Femur (tissue), 1 donor: Measurements from ENCODE around the gene FEM1B.
A peak's percentile ranks its signal among the peaks of the same experiment; 100 is the strongest.
"Not testable (repeated sequence)": the region's sequence is repeated elsewhere in the genome, so short reads cannot be mapped to it uniquely, and the experiment has no call there.

Source experiments
- DNase-seq: peaks from one replicate; pipeline ENCODE4 v3.0.0-alpha.2; 2017

Gene FEM1B

DNA sequence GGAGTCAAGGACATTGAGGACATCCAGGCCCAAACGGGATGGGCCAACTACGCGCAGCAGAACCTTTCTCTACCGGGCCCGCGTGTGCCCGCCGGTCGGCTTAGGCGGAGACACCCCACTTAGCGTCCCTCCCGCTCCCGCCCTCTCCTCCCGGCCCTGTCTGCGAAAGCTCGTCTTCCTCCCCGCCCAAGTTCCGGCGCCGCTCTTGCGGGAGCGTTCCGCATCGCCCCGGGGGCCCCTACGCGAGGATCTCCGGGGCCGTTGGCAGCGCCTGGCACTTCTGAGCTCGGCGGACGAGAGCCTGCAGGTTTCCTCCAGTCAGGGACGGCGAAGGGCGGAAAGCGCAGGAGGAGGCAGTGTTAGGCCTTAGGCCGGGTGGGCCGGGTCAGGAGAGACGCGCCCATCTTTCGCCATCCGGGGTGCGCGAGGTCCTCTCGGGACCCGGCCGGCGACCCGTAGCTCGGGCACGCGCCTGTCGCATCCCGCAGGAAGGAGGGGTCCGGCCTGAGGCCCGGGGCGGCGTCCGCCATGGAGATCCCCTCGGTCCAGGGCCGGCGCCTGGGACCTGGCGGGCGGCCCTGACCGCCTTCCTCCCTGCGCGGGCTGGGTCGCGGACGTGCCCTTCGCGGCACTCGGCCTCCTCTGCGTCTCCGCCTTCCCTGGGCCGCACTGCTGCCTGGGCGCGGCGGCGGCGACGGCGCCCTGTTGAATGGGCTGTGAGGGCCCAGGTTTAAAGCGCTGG is at the start of gene FEM1B:
FEM1B (plus strand) TSS at position 143 of the 742 bp plus-strand sequence. CDS start 673 bp downstream, outside the sequence.
- peak; percentile 95 for DNase-seq

DNA sequence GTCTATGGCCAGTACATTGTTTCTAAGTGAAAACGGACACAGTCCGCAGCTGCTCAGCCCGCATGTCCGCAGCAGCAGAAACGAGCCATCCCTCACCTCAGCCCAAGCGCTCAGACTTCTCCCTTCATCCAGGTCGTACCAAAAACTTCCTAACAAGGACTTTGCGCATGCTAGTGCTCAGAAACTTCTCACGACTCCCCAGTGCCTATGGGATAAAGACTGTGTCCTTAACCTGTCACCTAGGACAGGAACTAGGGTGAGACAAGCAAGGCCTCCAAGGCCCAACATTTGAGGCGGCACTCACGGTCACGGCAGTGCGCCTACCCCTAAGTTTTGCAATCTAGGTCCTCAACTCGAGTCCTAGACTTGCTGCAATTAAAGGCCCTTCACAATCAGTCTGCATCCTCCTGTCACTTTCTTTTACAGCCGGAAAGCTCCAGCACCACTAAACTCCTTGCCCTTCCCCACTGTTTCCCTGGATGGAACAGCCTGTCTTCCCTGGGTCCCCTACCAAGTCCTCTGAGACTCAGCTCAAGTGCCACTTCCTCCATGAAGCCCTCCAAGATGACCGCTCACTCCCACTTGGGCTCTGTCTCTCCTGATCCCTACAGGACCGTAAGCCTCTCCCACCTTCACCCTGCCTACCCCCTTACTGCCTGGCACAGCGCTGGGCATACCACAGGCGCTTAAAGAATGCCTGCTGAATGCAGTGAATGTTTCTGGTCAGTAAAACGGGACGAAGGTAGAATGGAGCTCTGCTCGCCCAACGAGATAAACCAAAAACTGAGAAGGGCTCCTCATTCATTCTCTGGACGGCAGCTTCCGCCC is 49.2 kb upstream of the FEM1B start:
- no peak for DNase-seq

DNA sequence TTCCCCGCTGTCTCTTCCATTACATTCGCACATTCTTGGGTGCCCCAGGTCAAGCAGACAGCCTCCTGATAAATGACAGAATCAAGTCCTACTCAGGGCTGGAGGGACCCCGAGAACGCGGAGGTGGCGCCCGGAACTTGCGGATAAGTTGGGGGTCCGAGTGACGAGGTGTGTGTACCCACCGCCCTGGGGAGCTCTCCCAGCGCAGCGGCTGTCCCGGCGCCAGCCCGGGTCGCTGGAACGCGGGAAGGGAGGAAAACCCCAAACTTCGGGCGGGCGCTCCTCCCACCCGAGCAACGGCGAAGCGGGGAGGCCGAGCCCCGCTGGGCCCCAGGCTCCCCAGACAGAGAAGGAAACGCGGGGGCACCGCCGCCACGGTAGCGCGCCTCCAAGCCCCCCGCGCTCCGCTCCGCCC is 48.6 kb upstream of the FEM1B start:
- DNase-seq, result no peak

DNA sequence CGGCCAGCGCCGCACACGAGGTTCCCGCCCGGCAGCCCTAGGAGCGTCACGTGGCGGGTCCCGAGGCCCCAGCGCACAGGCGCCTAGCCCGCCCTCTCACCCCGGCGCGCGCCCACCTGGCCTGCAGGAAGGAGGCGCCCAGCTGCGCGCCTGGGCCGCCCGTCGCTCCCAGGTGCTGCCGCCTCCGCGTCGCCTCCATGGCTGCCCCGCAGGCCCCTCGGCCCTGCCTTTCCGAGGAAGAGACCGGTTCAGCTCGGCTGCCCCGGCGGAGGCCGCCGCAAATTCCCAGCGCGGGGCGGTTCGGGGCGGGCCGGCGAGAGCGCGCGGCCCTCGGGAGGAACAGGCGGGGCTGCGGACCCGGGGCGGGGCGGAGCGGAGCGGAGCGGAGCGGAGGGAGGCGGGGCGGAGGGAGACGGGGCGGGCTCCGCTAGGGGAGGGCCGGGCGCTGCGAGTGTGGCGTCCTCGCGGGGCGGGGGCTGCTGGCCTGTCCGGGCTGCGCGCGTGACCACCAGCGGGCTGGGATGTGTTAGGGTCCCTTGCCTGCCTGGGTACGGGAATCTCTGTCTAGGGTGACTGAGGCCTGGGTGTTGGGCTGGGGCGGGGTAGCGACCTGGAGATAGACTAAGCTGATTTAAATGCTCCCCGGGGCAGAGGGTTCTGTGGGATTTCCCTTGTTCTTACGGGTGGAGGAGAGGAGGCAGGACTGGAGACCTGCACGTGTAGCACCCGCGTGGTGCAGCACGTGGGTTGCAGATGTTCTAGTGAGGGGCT is 48.0 kb upstream of the FEM1B start, which contains the start of gene CLN6:
CLN6 (minus strand) TSS at position 343 of the 771 bp plus-strand sequence; CDS start at position 199, 144 bp downstream.
- peak; percentile 91 for DNase-seq

DNA sequence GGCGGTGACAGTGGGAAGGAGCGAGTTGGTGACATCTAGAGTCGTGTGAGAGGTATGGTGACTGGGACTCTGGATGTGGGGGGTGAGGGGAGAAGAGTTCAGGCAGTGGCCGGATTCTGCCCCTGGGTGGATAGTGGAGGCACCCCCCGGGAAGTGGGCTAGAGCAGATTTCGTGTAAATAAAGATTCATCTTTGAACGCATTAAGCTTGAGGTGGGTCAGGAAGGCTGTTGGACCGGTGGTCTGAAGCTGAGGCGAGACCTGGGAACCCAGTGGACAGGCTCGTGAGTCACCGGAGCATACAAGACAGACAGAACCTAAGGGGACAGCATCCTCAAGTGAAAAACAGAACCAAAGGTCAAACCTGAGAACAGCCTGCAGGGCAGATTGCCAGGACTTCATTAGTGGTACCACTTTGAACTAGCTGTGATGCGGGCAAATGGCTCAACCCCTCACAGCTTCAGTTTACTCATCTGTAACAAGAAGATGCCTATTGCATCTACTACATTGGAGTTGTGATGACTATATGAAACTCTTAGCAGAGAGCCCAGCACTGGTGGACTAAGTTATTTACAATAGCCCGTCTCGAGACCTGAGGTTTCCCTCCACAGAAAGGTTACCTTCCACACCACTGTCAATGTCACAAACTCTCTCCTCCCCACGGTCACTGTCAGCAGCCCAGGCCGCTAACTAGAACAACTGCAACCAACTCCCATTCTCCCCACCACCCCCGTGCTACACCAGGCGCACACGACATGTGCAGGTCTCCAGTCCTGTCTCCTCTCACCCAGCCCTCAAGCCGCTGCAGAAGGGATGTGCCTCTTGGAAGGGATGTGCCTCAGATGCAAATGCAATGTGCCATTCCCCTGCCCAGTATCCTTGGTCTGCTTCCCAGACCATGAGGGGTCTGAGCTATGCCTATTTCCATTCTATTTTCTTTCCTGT is 47.1 kb upstream of the FEM1B start:
- DNase-seq, result no peak

DNA sequence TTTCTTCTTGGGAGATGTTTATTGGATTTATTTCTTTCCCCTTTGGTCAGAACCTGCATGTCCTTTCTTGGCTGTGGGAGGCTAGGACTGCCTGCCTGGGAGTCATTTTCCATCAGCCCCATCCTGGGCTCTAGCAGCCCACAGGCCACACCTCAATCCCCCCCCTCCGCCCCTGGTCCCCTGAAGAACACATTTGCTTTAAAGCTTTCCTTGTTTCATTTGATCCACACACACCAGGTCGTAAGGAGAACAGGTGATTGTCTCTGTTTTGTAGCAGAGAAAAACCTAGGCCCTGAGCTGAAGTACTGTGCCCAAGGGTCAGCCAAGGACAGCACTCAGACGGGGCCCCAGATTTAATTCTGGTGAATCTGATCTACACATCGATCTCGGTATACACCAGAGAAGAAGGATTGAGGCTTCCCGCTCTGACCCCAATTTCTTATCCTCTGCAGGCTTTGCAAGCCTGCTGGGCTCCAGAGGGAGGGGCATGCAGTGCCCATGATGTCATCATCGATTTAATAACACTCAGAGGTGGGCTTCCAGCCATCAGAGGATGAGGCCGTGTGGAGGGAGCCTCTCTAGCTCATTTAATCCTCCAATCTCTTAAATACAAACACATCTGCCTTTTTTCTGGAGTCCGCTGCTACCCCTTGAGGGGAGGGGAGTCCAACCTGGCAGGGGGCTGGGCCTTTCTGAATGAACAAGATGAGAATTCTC is 46.3 kb upstream of the FEM1B start:
- DNase-seq, result no peak

DNA sequence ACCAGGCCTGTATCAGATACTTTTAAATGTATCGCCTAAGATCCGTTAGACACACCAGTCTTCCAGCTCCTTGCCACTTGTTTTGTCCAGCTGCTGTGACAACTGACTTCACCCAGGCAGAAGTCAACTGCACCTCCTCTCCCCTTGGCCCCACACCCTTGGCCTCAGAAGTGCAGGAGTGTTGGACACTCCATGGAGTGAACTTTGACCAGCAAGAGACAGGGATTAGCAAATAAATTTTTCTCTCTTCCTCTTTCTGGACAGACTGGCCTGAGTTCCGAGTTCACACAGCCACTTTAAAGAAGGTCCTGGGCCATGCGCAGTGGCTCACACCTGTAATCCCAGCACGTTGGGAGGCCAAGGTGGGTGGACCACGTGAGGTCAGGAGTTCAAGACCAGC is 45.1 kb upstream of the FEM1B start:
- DNase-seq, result no peak

DNA sequence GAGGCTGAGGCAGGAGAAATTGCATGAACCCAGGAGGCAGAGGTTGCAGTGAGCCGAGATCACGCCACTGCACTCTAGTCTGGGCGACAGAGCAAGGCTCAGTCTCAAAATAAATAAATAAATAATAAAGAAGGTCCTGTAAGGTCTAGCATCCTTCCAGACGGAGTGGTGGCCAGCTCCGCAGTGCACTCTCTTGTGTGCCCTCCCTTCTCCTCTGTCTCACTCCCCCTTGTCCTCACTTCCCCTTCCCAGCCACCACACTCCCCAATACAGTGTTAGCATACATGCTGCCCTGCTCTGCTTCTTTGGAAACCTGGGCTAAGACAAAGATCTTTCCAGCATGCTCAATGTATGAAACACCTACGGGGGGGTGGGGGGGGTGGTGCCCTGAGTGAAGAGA is 44.6 kb upstream of the FEM1B start:
- no peak for DNase-seq

DNA sequence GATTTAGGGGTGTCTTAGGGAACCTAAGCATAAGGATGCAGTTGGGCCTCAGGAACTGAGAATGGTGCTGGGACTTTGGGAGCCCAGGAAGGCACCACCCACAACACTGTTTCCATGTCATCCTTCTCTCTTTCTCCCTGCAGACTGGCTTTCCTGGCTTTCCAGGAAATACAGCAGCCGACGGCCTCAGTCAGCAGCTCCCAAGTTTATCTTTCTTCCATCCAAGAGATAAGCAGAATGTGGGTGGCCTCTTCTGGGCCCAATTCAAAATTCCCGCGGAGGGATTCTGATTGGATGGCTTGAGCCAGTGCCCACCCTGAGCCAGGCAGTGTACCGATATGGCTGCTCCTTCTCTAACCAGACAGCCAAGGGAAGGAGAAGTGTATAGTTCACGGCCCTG is 43.5 kb upstream of the FEM1B start:
- DNase-seq, result no peak

DNA sequence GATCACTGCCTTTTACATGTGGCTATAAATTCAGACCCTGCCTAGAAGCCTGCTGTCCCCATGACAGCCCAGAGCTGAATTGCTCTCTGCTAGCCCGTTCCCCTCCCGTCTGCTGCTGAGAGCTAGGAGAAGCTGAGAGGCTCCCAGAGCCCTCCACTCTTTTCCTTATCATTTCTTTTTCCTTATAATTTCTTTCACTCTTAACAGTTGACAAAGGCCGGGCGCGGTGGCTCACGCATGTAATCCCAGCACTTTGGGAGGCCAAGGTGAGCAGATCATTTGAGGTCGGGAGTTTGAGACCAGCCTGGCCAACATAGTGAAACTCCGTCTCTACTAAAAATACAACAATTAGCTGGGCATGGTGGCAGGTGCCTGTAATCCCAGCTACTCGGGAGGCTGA is 43.0 kb upstream of the FEM1B start:
- DNase-seq, result not testable (repeated sequence)

DNA sequence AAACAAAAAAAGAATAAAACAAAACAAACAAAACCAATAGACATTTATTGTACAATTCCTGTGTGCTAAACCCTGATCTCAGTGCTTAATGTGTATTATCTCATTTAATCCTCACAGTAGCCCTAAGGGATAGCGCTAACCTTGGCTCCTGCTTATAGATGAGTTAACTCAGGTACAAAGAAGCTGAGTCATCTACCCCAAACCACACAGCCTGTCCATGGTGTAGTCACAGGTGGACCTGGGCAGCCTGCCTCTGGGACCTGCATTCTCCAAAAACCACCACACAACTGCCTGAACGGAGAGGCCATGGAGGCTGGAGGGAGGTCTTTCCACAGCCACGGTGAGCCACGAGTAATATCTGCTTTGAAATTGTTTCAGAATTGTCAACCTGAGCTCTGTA is 42.5 kb upstream of the FEM1B start:
- DNase-seq, result no peak

DNA sequence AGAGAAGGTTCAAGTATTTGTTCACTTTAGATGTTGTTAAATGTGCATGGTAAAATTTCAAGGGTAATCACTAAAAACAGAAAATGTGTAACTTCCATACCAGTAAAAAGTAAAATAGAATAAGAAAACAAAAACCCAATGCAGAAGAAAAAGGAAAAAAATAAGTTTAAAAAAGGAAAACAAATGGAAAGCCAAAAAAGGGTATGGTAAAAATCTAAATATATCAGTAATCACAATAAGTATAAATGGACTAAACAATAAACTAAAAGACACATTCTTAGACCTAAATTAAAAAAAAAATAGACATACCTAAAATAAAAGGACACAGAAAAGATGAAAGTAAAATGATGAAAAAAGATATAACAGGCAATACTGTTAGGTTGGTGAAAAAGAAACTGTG is 38.5 kb upstream of the FEM1B start:
- no peak for DNase-seq

DNA sequence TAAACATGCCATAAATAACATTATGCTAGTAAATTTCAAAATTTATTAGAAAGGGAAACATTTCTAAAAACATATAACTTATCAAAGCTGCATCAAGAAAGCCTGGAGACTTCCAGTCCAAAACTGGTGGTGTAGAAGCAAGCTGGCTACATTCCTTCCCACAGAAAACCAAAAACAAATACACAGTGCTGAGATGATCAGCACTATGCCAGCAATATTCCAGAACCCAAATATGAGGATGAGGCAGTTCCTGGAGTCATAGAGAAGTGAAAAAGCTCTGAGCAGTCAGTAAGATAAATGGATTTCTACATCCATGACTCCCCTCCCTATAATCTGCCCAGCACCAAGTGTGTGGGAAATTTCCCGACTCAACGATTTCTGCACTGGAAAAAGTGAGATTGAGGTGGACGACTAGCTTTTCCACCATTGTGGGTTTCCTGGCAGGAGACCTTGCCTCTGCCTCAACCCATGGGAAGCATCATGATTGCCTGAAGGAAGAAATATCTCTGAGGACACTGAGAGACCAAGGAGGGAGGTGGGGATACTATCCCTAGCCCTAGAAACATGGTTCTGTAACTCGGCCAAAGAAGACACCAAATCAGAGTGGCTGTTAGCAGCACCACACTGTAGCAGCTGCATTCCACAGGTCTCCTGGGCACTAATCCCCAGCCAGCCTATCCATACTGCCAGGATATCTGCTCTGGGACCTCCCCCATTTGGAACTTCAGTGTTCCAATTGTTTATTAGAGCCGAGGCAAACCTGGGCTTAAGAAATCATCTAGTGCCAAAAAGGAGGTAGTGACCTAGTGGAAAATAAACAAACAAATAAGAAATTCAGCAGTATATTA is 36.2 kb upstream of the FEM1B start:
- no peak for DNase-seq

DNA sequence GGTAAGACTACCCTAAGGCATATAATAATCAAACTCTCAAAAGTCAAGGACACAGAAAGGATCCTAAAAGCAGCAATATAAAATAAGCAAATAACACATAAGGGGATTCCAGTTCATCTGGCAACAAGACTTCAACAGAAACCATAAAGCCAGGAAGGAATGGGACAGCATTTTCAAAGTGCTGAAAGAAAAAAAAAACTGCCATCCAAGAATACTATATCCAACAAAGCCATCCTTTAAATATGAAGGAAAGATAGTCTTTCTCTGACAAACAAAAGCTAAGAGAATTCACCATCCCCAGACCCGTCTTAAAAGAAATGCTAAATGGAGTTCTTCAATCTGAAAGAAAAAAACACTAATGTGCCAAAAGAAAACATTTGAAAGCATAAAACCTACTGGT is 33.3 kb upstream of the FEM1B start:
- no peak for DNase-seq

DNA sequence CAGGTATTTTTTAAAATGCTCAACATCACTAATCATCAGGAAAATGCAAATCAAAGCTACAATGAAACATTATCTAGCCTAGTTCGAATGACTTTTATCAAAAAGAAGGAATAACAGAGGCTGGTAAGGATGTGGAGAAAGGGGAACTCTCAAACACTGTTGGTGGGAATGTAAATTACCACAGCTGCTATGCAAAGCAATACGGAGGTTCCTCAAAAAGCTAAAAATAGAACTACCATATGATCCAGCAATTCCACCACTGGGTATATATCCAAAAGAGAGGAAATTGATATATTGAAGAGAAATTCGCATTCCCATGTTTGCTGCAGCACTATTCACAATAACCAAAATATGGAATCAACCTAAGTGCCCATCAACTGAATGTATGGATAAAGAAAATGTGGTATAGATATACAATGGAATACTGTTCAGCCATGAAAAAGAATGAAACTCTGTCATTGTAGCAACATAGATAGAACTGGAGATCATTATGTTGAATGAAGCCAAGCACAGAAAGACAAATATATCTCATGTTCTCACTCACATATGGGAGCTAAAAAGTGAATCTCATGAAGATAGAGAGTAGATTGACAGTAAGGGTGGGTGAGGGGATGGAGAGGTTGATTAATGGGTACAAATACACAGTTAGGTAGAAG is 28.4 kb upstream of the FEM1B start:
- DNase-seq, result no peak

DNA sequence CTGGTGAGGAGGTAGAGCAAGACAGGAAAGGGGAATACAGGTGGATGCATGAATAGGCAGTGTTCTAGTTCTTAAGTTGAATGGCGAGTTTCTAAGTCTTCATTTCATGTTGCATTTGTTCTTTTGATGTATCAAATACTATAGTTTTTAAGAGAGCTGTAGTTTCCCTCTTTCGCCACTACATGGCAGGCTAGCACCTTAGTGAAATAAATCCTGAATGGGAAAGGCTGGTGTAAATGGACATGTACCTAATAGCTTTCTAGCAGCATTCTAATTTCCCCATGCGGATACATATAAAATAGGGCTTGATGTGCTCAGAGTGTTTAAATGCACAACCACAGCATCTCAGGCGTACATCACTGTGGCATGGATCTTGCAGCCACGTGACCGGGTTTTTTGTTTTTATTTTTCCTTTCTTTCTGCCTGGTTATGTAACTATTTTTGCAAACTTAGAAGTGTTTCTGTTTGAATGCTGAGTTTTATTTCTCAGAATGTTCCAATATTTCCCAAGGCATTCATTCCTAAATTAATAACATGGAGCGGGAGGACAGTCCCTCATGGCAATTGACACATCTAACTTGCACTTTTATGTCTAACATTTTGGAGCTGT is 24.5 kb upstream of the FEM1B start:
- no peak for DNase-seq

DNA sequence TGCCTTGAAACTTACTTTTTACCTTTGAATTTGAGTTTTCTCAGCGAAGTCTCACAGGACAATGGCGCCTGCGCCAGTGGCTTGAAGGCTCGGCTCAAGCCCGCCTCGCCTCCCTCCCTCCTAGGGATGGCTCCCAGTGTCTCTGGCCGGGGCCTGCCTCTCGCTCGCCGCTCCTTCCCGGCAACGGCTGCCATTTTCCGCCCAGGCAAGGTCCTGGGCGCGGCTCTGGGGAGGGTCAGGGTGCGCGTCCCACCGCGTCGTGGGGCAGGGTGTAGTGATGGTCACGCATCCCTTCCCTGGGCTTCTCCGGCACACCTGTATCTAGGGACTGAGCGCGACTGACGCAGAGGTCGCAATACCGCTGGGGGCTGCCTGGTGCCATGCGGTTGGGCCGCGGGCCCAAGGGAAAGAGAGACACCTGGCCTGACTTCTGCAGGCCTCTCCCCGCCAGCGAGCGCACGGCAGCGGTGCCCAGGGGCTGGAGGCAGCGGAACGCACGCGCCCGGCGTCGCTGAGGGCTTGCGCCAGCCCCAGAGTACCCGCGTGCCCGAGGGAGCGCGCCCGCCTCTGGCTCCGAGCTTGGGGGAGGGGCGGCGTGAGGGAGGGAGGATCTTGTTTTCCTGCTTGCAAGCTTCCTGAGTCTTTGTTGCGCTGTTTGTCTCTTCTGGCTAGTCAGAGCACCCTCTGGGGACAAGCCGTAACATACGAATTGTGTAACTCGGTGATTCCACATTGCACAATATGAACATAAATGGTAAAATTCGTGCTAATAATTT is 20.7 kb upstream of the FEM1B start:
- peak; percentile 88 for DNase-seq

DNA sequence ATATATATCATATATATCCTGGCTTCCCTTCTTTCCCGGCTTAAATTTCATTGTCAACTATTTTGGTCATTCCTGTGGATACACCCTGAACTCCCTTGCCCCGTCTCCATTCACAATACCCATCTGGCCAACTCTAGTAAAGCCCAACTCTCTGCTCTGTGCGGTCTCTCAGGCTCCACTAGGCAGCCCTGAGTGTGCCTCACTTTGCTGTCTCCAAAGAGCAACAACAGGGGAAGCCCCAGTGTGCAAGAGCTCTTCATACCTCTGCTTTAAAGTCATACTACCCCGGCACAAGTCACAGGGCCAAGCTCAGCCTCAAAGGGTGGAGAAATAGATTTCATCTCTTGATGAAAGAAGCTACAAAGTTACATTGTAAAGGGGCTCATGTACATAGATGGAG is 18.9 kb upstream of the FEM1B start:
- DNase-seq, result no peak

DNA sequence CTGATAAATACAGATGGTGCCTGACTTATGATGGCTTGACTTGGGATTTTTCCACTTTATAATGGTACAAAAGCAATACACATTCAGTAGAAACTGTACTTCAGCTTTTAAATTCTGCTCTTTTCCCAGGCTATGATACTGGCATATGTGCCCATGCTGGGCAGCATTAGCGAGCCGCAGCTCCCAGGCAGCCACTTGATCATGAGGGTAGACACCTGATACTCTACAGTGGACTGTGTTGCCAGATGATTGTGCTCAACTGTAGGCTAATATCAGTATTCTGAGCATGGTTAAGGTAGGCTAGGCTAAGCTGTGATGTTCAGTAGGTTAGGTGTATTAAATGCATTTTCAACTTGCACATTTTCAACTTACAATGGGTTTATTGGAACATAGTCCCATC is 17.7 kb upstream of the FEM1B start:
- DNase-seq, result no peak
